GM18499 (cell line): ENCODE results near the gene EVA1A.

Source experiments
- ATAC-seq: cut with Tn5 transposase; IDR thresholded peaks from one replicate; pipeline ENCODE4 v1.9.1; 2021; ENCODE audit warnings: moderate number of reproducible peaks; ENCODE audit not compliant: insufficient read depth, unreplicated experiment

The EVA1A gene

GRCh38 chr2:75545922-75546321 lies 14.8 kb downstream of the EVA1A start:
- no peak for ATAC-seq

- no peak for ATAC-seq
Measured at GRCh38 chr2:75545387-75545786, 15.4 kb downstream of the EVA1A start.

GRCh38 chr2:75543446-75543845 lies 17.3 kb downstream of the EVA1A start:
- no peak for ATAC-seq

GRCh38 chr2:75541430-75541829 lies 19.3 kb downstream of the EVA1A start:
- no peak for ATAC-seq

- no peak for ATAC-seq
Measured at GRCh38 chr2:75540994-75541393, 19.7 kb downstream of the EVA1A start.

GRCh38 chr2:75539955-75540716 lies 20.6 kb downstream of the EVA1A start:
- no peak for ATAC-seq

- no peak for ATAC-seq
Measured at GRCh38 chr2:75538521-75539490, 21.9 kb downstream of the EVA1A start.

GRCh38 chr2:75537658-75538057 lies 23.1 kb downstream of the EVA1A start:
- no peak for ATAC-seq

- no peak for ATAC-seq
Measured at GRCh38 chr2:75533135-75533534, 27.6 kb downstream of the EVA1A start.

- ATAC-seq: no peak
Measured at GRCh38 chr2:75532488-75532887, 28.3 kb downstream of the EVA1A start.

GRCh38 chr2:75528221-75528977 lies 32.3 kb downstream of the EVA1A start:
- ATAC-seq: no peak

GRCh38 chr2:75527676-75528075 lies 33.1 kb downstream of the EVA1A start:
- no peak for ATAC-seq

- no peak for ATAC-seq
Measured at GRCh38 chr2:75526842-75527241, 33.9 kb downstream of the EVA1A start.

GRCh38 chr2:75525434-75526310 lies 35.1 kb downstream of the EVA1A start:
- ATAC-seq: no peak

- ATAC-seq: no peak
Measured at GRCh38 chr2:75524276-75524911, 36.3 kb downstream of the EVA1A start.

- no peak for ATAC-seq
Measured at GRCh38 chr2:75523313-75524275, 37.1 kb downstream of the EVA1A start.

GRCh38 chr2:75522543-75523312 lies 38.0 kb downstream of the EVA1A start:
- no peak for ATAC-seq
